GM13977 (cell line): Measurements from ENCODE around the gene FAM200B.
"Not testable (repeated sequence)": the region's sequence is repeated elsewhere in the genome, so short reads cannot be mapped to it uniquely, and the experiment has no call there.

Experiments
- DNase-seq: peaks from one replicate; pipeline ENCODE4 v3.0.0; 2012; ENCODE audit warnings: low spot score
- in situ Hi-C: fragments of 300-500 bp; cut with MboI; formaldehyde crosslinking; loops from one replicate; pipeline ENCODE4 v1.12.0; 2022; ENCODE audit warnings: low sequenced_read_pairs, low pct_unique_long_range_greater_than_20kb, mixed read lengths, inconsistent platforms; ENCODE audit not compliant: unreplicated experiment
- TF ChIP-seq, protein P1 (sequence below): IDR thresholded peaks from 2 replicates; pipeline ENCODE4 v1.5.1; 2012; ENCODE audit warnings: mild to moderate bottlenecking, control low read depth; ENCODE audit not compliant: insufficient read depth; ENCODE audit errors: extremely low read depth, missing control alignments

The FAM200B gene

DNA sequence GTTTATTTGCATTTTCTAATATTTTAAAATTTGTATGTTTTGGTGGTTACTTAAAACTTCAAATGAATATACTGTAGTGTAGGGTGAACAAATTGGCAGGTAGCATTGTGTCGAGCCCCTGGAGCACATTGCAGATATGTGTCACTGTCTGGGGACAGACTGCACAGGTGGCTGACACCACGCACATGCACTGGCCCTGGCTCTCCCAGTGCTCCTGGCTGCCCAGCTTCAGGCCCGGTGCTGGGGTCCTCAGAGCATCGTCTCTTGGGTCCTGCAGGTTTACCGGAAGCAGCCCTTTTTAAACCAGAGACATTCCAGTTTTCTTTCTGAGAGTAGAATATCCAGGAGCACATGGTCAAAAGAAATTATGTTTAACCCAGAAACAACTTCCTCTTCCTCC is 36.8 kb downstream of the FAM200B start:
- no peak for DNase-seq
- TF ChIP-seq, protein P1, sequence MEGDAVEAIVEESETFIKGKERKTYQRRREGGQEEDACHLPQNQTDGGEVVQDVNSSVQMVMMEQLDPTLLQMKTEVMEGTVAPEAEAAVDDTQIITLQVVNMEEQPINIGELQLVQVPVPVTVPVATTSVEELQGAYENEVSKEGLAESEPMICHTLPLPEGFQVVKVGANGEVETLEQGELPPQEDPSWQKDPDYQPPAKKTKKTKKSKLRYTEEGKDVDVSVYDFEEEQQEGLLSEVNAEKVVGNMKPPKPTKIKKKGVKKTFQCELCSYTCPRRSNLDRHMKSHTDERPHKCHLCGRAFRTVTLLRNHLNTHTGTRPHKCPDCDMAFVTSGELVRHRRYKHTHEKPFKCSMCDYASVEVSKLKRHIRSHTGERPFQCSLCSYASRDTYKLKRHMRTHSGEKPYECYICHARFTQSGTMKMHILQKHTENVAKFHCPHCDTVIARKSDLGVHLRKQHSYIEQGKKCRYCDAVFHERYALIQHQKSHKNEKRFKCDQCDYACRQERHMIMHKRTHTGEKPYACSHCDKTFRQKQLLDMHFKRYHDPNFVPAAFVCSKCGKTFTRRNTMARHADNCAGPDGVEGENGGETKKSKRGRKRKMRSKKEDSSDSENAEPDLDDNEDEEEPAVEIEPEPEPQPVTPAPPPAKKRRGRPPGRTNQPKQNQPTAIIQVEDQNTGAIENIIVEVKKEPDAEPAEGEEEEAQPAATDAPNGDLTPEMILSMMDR, result no peak
- in situ Hi-C loops, result no loop called here

GRCh38 chr4:15718959-15719358 is 37.3 kb downstream of the FAM200B start:
- DNase-seq, result no peak
- in situ Hi-C loops, result no loop called here
- TF ChIP-seq, protein P1, result no peak

- in situ Hi-C loops, result no loop called here
- DNase-seq, result no peak
- TF ChIP-seq, protein P1, result no peak
Measured at GRCh38 chr4:15719506-15719905, 37.9 kb downstream of the FAM200B start.

DNA sequence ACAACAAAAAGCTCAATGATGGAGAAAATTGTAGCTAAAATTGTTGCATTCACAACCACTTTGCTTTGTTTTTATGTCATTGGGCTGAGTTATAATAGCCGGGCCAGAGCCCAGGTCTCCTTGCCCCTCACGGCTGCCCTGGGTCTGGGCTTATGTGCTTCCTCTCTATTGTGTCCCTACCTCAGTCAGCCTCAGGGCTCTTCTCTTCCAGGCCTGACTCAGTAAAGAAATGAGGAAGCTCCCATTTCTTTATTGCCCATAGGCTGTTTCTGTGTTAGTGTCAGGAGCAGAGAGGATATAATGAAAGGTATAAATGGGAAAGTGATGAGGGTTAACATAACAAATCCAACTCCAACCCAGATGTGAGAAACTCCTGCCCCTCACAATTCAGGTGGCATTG is 39.2 kb downstream of the FAM200B start:
- DNase-seq, result no peak
- in situ Hi-C loops, result no loop called here
- TF ChIP-seq, protein P1, result no peak

GRCh38 chr4:15725608-15726007 is 44.0 kb downstream of the FAM200B start:
- TF ChIP-seq, protein P1, result no peak
- in situ Hi-C loops, result loop anchor here (25.0 kb wide), 1 partner anchor 237 kb away; the partner anchor contains the start of gene FGFBP2
- no peak for DNase-seq

DNA sequence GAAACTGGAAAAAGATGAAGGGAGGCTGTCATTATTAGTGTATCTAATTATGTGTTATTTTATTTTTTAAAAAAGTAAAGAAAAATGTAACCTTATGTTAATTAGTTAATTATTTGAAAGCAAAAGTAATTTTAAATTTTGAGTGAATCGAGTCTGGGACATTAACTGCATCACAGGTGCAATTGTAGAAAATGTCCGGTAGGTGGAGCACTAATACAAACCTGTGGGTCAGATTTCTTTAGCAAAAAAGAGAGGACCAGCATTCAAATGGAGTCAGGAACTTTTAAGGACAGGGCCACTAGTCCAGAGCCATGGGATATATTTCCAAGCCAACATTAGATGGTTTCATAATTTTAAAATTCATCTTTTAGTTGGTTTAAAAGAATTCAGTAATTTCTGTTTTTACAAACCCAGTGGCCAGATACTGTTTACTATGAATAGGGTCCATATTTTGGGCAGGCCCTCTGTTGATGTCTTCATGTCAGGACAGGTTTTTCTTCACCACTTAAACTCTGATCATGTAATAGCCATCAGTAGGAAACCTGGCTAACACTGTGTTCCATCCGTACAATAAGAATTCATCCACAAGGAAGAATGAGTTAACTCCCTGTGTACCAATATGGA is 48.4 kb downstream of the FAM200B start:
- peak; percentile 63 for DNase-seq
- TF ChIP-seq, protein P1, result peak; percentile 73
- in situ Hi-C loops, result loop anchor here (25.0 kb wide), 1 partner anchor 232 kb away; the partner anchor contains the start of gene FGFBP2

GRCh38 chr4:15733061-15733460 is 51.4 kb downstream of the FAM200B start:
- DNase-seq, result not testable (repeated sequence)
- in situ Hi-C loops, result loop anchor here (25.0 kb wide), 1 partner anchor 229 kb away; the partner anchor contains the start of gene FGFBP2
